Spleen (tissue), 7 donors: ENCODE results near the gene MPHOSPH6.

Experiments used
- CTCF ChIP-seq, 11 experiments: fragments of 200-600 bp in 7 of 11; fragments of 450-650 bp in 4 of 11; sonication (generic) in 4 of 11; IDR thresholded peaks in 8 of 11; conservative IDR thresholded peaks in 3 of 11; 1 replicate in 7 of 11; 2 replicates in 4 of 11; pipeline versions ENCODE4 v1.4.0 to v1.8.0; 2016 to 2021; ENCODE audit warnings: antibody characterized with exemption in 11 of 11, inconsistent platforms in 4 of 11, mild to moderate bottlenecking in 1 of 11
- POLR2A ChIP-seq, 3 donors: fragments of 450-650 bp; IDR thresholded peaks; one replicate each; pipeline ENCODE4 v1.5.1; 2017; ENCODE audit warnings: antibody characterized with exemption in 3 of 3, mild to moderate bottlenecking in 1 of 3
- POLR2AphosphoS5 ChIP-seq, 3 donors: sonication (generic); formaldehyde crosslinking; IDR thresholded peaks; one replicate each; pipeline ENCODE4 v1.5.1; 2017; ENCODE audit warnings: antibody characterized with exemption in 3 of 3
- donor health status: DM: no; HTN: no; CAD: no; lungs with moderate emphysema.
- donor health status: DM: no; HTN: no; CAD: no.
- donor health status: DM: no; HTN: no; CAD: no.

- TF ChIP-seq CTCF (IDR thresholded peaks at IDR 0.05 in 8 of 11, conservative IDR thresholded peaks at IDR 0.05 in 3 of 11) (no peak), POLR2A (IDR thresholded peaks at IDR 0.05) (no peak), POLR2AphosphoS5 (IDR thresholded peaks at IDR 0.05) (no peak)
Observed at GRCh38 chr16:82167670-82168069, 2.4 kb downstream of the MPHOSPH6 start.
